ENCODE measurements around the gene ARMCX1. TPM values are rescaled to one million over a fixed set of nuclear protein-coding genes. Genes with fewer than 3 reads are reported as not detected.

ARMCX1 gene
- total RNA-seq, 1 experiment from 2014 or later: 0.15 TPM

- no peak for DNase-seq (ENCODE audit: low read depth, low spot score)
Measured at GRCh38 chrX:101552714-101553113, 2.4 kb downstream of the ARMCX1 start.

GRCh38 chrX:101564651-101565050 is 14.3 kb downstream of the ARMCX1 start:
- Histone ChIP-seq H3K27me3 (ENCODE audit: insufficient read depth, low read length) (no peaks in the 10 kb centered on the region), H3K79me2 (ENCODE audit: insufficient read depth, low read length) (no peaks in the 10 kb centered on the region), H2AFZ (ENCODE audit: low read depth, low read length, poor library complexity, severe bottlenecking) (no peak overlapping the region), H3K9ac (ENCODE audit: low read length) (no peak overlapping the region), H3K9me3 (ENCODE audit: control insufficient read depth in 1 of 2, insufficient read depth in 1 of 2, low read depth in 1 of 2, low read length in 2 of 2) (no peaks in the 10 kb centered on the region), H3K4me3 (replicated peaks in 1 of 2; ENCODE audit: low read depth in 1 of 2, low read length in 2 of 2) (no peak overlapping the region), H3K36me3 (ENCODE audit: control insufficient read depth in 1 of 2, insufficient read depth in 2 of 2, low read length in 2 of 2) (no peaks in the 10 kb centered on the region), H4K20me1 (ENCODE audit: insufficient read depth) (no peaks in the 10 kb centered on the region), H3K4me2 (ENCODE audit: low read length) (no peak overlapping the region), H3K9me2 (ENCODE audit: insufficient read depth) (no peaks in the 10 kb centered on the region), H3K27ac (ENCODE audit: low read depth, low read length) (no peak overlapping the region), H3K4me1 (ENCODE audit: control insufficient read depth in 1 of 2, insufficient read depth in 2 of 2, low read length in 2 of 2) (no peaks in the 10 kb centered on the region)
- TF ChIP-seq SRF (IDR thresholded peaks at IDR 0.05; ENCODE audit: low read depth) (no peak), EZH2phosphoT487 (IDR thresholded peaks at IDR 0.05; ENCODE audit: borderline replicate concordance) (no peak), ATF3 (IDR thresholded peaks at IDR 0.05) (no peak), SP1 (IDR thresholded peaks at IDR 0.05; ENCODE audit: low read depth) (no peak), TCF7L2 (IDR thresholded peaks at IDR 0.05; ENCODE audit: borderline replicate concordance, extremely low read depth, insufficient read depth, insufficient read length) (no peak), SIN3A (IDR thresholded peaks at IDR 0.05; ENCODE audit: low read depth) (no peak), JUND (IDR thresholded peaks at IDR 0.05) (no peak), MAX (IDR thresholded peaks at IDR 0.05) (no peak), ZFX (IDR thresholded peaks at IDR 0.05) (no peak)
- CTCF ChIA-PET: no interaction called here
- RAD21 ChIA-PET (ENCODE audit: low non-redundant PET in 1 of 2, low total read pairs in 2 of 2, uncharacterized antibody in 2 of 2, unreplicated experiment in 2 of 2): no interaction called here
- DNase-seq (ENCODE audit: low read depth, low spot score) (no peak), ATAC-seq (no peak)
- intact Hi-C loops (cut with micrococcal nuclease): no loop called here
- POLR2A ChIA-PET: no interaction called here
- no TSS peak for BruUV-seq (replicated peaks)

More at GRCh38 chrX:101552714-101553113, 2.4 kb downstream of the ARMCX1 start:
- BruUV-seq (replicated peaks): no TSS peak
- TF ChIP-seq FOSL1 (IDR thresholded peaks at IDR 0.05; ENCODE audit: low read depth) (no peak), ZNF274 (IDR thresholded peaks at IDR 0.05; ENCODE audit: low read depth, low read length) (no peak), ZFX (IDR thresholded peaks at IDR 0.05) (no peak)
- Histone ChIP-seq H3K9me3 (ENCODE audit: control insufficient read depth in 1 of 2, insufficient read depth in 1 of 2, low read depth in 1 of 2, low read length in 2 of 2) (no peaks in the 10 kb centered on the region), H3K4me1 (ENCODE audit: control insufficient read depth in 1 of 2, insufficient read depth in 2 of 2, low read length in 2 of 2) (no peaks in the 10 kb centered on the region), H3K4me2 (ENCODE audit: low read length) (no peak overlapping the region), H3K9me2 (ENCODE audit: insufficient read depth) (no peaks in the 10 kb centered on the region), H4K20me1 (ENCODE audit: insufficient read depth) (no peaks in the 10 kb centered on the region), H3K27me3 (ENCODE audit: insufficient read depth, low read length) (no peaks in the 10 kb centered on the region), H3K36me3 (ENCODE audit: control insufficient read depth in 1 of 2, insufficient read depth in 2 of 2, low read length in 2 of 2) (no peaks in the 10 kb centered on the region), H2AFZ (ENCODE audit: low read depth, low read length, poor library complexity, severe bottlenecking) (no peak overlapping the region), H3K79me2 (ENCODE audit: insufficient read depth, low read length) (no peaks in the 10 kb centered on the region), H3K9ac (ENCODE audit: low read length) (no peak overlapping the region), H3K27ac (ENCODE audit: low read depth, low read length) (no peak overlapping the region), H3K4me3 (replicated peaks in 1 of 2; ENCODE audit: low read depth in 1 of 2, low read length in 2 of 2) (no peak overlapping the region)
- intact Hi-C loops (cut with micrococcal nuclease): no loop called here
- POLR2A ChIA-PET: no interaction called here
- CTCF ChIA-PET: no interaction called here
- no peak for ATAC-seq
- RAD21 ChIA-PET (ENCODE audit: low non-redundant PET in 1 of 2, low total read pairs in 2 of 2, uncharacterized antibody in 2 of 2, unreplicated experiment in 2 of 2): no interaction called here
